AG09309 (cell line): Measurements from ENCODE around the gene GRK6.

ENCODE experiments used
- DNase-seq: peaks from one replicate; pipeline ENCODE4 v3.0.0-alpha.2; 2010; ENCODE audit warnings: low read depth
- H3K4me3 ChIP-seq: 2 replicates; pipeline ENCODE4 v1.5.1; 2011; ENCODE audit warnings: mild to moderate bottlenecking, low read depth, low read length, moderate library complexity; ENCODE audit not compliant: control insufficient read depth
- TF ChIP-seq, protein P1 (sequence below): IDR thresholded peaks from 2 replicates; pipeline ENCODE4 v1.5.1; 2011; ENCODE audit warnings: mild to moderate bottlenecking, low read depth, low read length, inconsistent platforms; ENCODE audit not compliant: insufficient read depth, control insufficient read depth; ENCODE audit errors: missing control alignments

The GRK6 gene

DNA sequence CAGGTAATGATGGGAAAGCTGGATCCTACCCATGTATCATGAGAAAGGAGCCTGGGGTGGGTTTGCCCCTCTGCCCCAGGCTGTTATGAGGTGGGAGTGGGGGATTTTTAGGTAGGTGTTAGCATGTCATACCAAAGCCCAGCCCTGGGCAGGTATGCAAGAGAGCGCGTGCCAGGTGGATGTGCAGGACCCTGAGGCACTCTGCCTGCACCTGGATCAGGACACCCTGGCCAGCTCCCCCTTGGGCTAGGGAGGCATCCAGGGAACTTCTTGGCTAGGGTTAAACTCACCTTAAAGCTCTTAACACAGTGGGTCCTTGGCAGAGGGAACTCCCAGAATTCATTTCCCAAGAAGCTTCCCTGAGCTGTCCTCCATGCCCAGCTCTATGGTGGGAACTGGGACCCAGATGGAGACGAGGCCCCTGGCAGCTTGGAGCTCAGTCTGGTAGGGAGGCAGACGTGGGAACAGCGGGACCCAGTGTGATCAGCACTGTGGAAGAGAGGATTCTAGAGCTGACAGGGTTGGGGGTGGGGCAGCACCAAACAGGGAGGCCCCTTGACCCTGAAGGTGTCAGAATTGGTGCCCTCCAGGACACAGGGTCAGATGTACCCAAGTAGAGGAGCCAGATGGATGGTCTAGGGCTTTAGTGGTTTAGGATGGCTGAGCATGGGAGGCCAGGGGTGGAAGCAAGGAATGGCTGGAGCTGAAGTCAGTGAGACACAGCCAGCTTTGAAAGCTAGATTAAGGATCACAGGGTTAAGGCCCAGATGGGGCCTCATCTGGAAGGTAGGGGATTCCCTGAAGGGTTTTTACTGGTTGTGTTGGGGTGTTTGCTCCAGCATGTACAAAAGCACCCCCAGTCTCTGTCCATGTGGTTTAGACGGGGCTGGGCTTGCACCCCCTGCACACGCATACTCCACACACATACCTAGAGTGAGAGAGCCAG is 17.9 kb downstream of the GRK6 start:
- DNase-seq = no peak

DNA sequence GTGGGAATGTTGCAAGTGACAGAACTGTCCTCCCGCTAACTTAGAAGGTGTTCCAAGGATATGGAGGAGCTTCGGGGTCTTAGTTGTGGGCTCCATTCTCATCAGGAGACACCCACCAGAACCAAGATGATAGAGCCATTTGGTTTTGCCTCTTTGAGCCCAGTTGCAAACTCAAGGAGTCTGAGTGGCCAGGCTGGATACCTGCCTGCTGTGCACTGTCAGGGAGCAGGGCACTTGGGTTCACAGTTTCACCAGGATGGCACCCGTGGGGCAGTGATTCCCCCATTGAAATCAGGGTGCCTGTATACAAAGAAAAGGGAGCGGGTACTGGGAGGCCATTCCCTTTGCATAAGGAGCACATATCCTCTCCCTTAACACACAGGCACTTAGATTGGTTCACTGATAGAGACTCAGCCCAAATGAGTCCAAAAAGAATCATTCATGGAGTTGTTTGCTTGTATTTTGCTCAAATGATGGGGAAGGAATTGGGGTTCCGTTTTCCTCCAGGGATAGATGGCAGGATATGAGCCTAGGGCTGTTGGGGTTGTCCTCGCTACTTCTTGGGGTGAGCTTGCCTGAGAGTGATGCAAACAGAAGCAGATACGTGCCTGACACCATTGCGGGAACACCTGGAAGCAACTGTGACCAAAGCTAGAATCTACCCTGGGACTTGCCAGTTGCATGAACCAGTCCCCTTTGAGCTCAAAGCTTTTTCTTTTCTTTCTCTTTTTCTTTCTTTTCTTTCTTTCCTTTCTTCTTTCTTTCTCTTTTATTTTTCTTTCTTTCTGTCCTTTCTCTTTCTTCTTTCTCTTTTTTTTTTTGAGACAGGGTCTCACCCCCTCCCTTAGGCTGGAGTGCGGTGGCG is 18.8 kb downstream of the GRK6 start:
- no peak overlapping the region for H3K4me3 ChIP-seq
- no peak for DNase-seq
- TF ChIP-seq, protein P1, sequence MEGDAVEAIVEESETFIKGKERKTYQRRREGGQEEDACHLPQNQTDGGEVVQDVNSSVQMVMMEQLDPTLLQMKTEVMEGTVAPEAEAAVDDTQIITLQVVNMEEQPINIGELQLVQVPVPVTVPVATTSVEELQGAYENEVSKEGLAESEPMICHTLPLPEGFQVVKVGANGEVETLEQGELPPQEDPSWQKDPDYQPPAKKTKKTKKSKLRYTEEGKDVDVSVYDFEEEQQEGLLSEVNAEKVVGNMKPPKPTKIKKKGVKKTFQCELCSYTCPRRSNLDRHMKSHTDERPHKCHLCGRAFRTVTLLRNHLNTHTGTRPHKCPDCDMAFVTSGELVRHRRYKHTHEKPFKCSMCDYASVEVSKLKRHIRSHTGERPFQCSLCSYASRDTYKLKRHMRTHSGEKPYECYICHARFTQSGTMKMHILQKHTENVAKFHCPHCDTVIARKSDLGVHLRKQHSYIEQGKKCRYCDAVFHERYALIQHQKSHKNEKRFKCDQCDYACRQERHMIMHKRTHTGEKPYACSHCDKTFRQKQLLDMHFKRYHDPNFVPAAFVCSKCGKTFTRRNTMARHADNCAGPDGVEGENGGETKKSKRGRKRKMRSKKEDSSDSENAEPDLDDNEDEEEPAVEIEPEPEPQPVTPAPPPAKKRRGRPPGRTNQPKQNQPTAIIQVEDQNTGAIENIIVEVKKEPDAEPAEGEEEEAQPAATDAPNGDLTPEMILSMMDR = no peak

More for the DNA sequence above, 17.9 kb downstream of the GRK6 start:
- TF ChIP-seq, protein P1 = no peak
- H3K4me3 ChIP-seq = no peak overlapping the region

DNA sequence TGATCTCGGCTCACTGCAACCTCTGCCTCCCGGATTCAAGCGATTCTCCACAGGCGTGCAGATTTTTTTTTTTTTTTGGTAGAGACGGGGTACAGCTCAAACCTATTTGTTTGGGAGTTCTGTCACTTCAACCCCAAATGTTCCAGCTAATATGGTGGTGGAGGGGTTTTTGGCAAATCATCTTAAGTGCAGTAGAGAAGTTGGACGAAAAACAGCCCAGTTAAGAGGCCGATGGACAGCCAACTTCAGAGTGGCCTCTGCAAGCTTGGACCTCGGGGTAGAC is 19.4 kb downstream of the GRK6 start:
- TF ChIP-seq, protein P1 = no peak
- DNase-seq = no peak
- peak overlapping the region; percentile 63 for H3K4me3 ChIP-seq

DNA sequence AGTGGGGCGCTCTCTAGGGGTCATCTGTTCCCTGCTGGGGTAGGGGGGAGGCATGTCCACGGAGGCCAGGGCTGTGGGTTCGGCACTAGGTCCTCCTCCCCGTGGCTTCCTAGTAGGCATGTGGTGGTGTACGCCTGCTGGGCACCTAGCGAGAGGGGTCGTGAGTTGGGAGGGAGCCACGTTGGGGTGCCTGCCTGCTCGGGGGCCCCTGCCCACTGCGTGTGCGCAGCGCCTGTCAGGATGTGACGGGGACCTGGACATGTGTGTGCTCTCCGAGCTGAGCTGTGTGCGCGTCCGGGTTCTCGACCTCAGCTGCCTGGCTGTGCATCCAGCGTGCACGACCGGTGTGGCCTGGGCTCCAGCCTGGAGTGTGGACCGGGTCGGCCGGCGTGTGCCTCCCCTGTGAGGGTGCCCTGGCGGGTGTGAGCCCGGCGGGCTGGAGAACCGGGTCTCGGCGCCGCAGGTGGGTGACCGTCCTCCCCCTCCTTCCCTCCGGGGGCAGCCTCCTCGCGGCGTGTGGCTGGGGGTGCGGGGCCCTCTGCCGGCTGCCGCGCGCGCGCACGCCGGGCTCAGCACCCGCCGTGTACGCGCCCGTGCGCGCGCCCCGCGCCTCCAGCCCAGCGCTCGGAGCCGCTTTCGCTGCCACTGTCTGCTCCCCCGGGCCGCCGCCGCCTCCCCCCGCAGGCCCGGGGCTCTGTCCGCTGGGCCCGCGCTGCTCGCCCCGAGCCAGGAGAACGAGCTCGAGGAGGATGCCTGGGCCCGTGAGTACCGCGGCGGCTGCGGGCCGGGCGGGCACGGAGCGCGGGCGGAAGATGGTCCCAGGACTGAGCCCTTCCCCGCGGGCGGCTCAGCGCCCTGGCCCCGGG is 20.0 kb downstream of the GRK6 start, which contains the start of gene PRR7:
PRR7 (plus strand) TSS at position 615 of the 866 bp plus-strand sequence. CDS start 8,254 bp downstream, outside the sequence.
- DNase-seq = no peak
- TF ChIP-seq, protein P1 = no peak
- H3K4me3 ChIP-seq = peak within 1 kb of the TSS; percentile 63

DNA sequence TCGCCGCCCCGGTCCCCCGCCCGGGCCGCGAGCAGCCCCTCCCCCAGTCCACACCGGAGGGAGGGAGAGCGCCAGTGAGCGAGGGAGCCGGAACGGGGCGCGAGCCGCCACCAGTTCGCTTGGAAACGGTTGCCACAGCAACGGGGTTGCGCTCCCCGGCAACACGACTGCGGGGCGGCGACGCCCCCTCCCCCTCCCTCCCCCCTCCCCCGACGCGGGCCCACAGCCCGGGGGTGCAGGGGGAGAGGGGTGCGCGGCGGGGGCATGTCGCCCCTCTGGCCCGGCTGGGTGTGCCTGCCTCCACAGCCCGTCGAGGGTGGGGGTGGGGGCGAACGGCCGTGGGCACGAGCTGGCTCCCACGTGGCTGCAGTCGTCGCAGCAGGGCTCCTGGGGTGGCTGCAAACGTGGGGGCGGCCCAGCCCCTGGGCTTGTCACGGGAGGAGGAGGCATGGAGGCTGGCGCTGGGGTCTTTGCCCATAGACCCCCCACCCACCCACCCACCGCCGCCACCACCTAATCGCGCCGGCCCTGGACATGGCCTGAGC is 20.7 kb downstream of the GRK6 start:
- TF ChIP-seq, protein P1 = no peak
- peak overlapping the region; percentile 63 for H3K4me3 ChIP-seq
- no peak for DNase-seq
